GM12878 (cell line): ENCODE measurements around the gene PACS1. TPM values are rescaled to one million over a fixed set of nuclear protein-coding genes. Genes with fewer than 3 reads are reported as not detected.
A peak's percentile ranks its signal among the peaks of the same experiment; 100 is the strongest.

Experiments
- BHLHE40 ChIP-seq, 2 experiments: fragments of 450-650 bp in 1 of 2; IDR thresholded peaks; 2 replicates each; pipeline ENCODE4 v1.6.1; 2011 to 2017; ENCODE audit warnings: low read depth in 2 of 2, borderline replicate concordance in 1 of 2, improper control_type of control experiment in 1 of 2, low read length in 1 of 2, mild to moderate bottlenecking in 1 of 2
- BMI1 ChIP-seq: fragments of 450-650 bp; IDR thresholded peaks from 2 replicates; pipeline ENCODE4 v1.6.1; 2016; ENCODE audit warnings: mild to moderate bottlenecking, moderate library complexity, borderline replicate concordance
- HCFC1 ChIP-seq: fragments of 150-350 bp; IDR thresholded peaks from 2 replicates; pipeline ENCODE4 v1.6.1; 2014; ENCODE audit warnings: low read length
- HDAC6 ChIP-seq: fragments of 200-600 bp; sonication (generic); IDR thresholded peaks from one replicate; pipeline ENCODE4 v1.8.0; 2017; ENCODE audit warnings: antibody characterized with exemption; ENCODE audit not compliant: unreplicated experiment
- HDGF ChIP-seq: fragments of 450-650 bp; IDR thresholded peaks from 2 replicates; pipeline ENCODE4 v1.6.1; 2016; ENCODE audit warnings: antibody characterized with exemption
- KLF5 ChIP-seq: fragments of 450-650 bp; IDR thresholded peaks from 2 replicates; pipeline ENCODE4 v1.6.1; 2014; ENCODE audit warnings: mild to moderate bottlenecking; ENCODE audit not compliant: partially characterized antibody
- MEF2A ChIP-seq: IDR thresholded peaks from 2 replicates; pipeline ENCODE4 v1.6.1; 2011; ENCODE audit warnings: low read depth, mild to moderate bottlenecking, low read length, moderate library complexity; ENCODE audit not compliant: insufficient read depth
- MXI1 ChIP-seq: fragments of 150-350 bp; IDR thresholded peaks from 2 replicates; pipeline ENCODE4 v1.6.1; 2011; ENCODE audit warnings: low read depth, mild to moderate bottlenecking, inconsistent platforms, low read length, improper control_type of control experiment
- SMARCA5 ChIP-seq: fragments of 450-650 bp; IDR thresholded peaks from 2 replicates; pipeline ENCODE4 v1.6.1; 2017; ENCODE audit warnings: mild to moderate bottlenecking
- SRF ChIP-seq, 2 experiments: IDR thresholded peaks; 2 replicates each; pipeline ENCODE4 v1.6.1; 2011; ENCODE audit warnings: low read depth in 2 of 2, low read length in 2 of 2, mild to moderate bottlenecking in 1 of 2, moderate library complexity in 1 of 2
- TAF1 ChIP-seq: IDR thresholded peaks from 2 replicates; pipeline ENCODE4 v1.6.1; 2011; ENCODE audit warnings: mild to moderate bottlenecking, low read depth, low read length, borderline replicate concordance
- TCF12 ChIP-seq: IDR thresholded peaks from 2 replicates; pipeline ENCODE4 v1.6.1; 2011; ENCODE audit warnings: low read depth, mild to moderate bottlenecking, low read length
- ZBED1 ChIP-seq: IDR thresholded peaks from 2 replicates; pipeline ENCODE4 v1.6.1; 2016; ENCODE audit warnings: borderline replicate concordance
- polyA plus RNA-seq, 11 experiments: library from polyadenylated mRNA; depleted of rRNA in 4 of 11; unstranded in 6 of 11; stranded (reverse) in 5 of 11; fragments of >200 nt; fragmentation: Nextera tagmentation in 4 of 11; fragmentation: Illumina TruSeq in 1 of 11; extraction: Ambion mirVana in 4 of 11; extraction: Trizol in 1 of 11; gene quantifications; 1 replicate in 1 of 11; 2 replicates in 10 of 11; pipeline versions ENCODE4 v1.2.1 to v1.2.3, GENCODE V29; 2011 to 2016; ENCODE audit warnings: inconsistent platforms in 2 of 11, missing spikeins in 2 of 11, low read depth in 1 of 11
- total RNA-seq, 4 experiments: library from RNA; depleted of rRNA in 3 of 4; stranded (reverse); fragments of >200 nt in 3 of 4; fragmentation: Illumina TruSeq in 1 of 4; extraction: Trizol in 1 of 4; gene quantifications; 2 replicates each; pipeline versions ENCODE4 v1.2.1 to v1.2.3, GENCODE V29; 2013 to 2021
- TF ChIP-seq, protein P1 (sequence below): fragments of 450-650 bp; formaldehyde crosslinking; IDR thresholded peaks from 2 replicates; pipeline ENCODE4 v1.4.0; 2020; ENCODE audit warnings: mild to moderate bottlenecking, moderate library complexity
- TF ChIP-seq, protein P2 (sequence below), 3 experiments: IDR thresholded peaks in 2 of 3; conservative IDR thresholded peaks in 1 of 3; 2 replicates each; pipeline ENCODE4 v1.5.1; 2011; ENCODE audit warnings: low read depth in 3 of 3, low read length in 3 of 3, mild to moderate bottlenecking in 3 of 3, control low read depth in 2 of 3, moderate library complexity in 2 of 3, inconsistent platforms in 1 of 3, mixed read lengths in 1 of 3; ENCODE audit not compliant: control insufficient read depth in 2 of 3, insufficient read depth in 1 of 3; ENCODE audit errors: extremely low read depth in 1 of 3
- TF ChIP-seq, protein P3 (sequence below): fragments of 450-650 bp; formaldehyde crosslinking; IDR thresholded peaks from 2 replicates; pipeline ENCODE4 v1.4.0; 2022; ENCODE audit warnings: mild to moderate bottlenecking, moderate library complexity
- TF ChIP-seq, protein P4 (sequence below): fragments of 450-650 bp; IDR thresholded peaks from 2 replicates; pipeline ENCODE4 v1.6.1; 2017; ENCODE audit warnings: mild to moderate bottlenecking, low read depth, inconsistent platforms; ENCODE audit not compliant: poor library complexity, severe bottlenecking

The PACS1 gene
- total and polyA plus RNA-seq, 10 of the 15 experiments (the other 5 are each of a cell fraction or from before 2014, with no cell fraction given) = 1.1 to 74.3 (median 17.9) TPM

DNA sequence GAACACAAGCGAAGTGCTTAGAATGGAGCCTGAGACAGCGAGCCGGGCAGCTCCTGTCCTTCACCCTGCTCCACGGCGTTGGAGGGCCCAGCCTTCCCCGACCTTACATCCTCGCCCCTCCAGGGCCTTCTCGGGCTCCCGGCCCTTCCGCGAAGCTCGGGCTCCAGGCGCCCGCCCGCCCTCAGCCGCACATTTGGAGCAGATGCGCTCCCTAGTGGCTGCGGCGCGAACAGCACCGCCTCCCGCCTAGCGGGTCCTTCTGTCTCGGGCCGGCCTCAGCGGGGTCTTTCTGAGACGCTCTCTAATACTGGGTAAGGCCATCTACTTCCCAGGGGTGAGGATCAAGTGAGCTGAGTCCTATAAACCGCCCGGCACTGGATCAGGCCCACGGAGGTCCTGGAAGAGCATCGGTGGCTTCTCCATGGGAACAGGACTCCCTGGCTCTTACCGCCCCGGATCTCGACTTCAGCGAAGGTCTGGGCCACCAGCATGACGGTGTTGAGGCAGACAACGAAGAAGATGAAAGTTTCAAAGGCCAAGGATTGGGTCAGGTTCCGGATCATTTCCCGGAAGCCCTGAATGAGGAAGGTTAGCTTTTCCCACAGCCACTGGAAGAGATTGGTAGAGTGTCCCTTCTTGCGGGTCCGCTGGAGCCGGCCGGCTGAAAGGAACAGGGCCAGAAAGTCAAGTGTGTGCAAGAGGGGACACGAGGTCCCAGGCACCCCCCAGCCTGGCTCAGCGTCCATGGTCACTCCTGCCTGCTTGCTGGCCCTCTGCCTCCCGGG is 47.5 kb upstream of the PACS1 start (continued):
- TF ChIP-seq, protein P1, sequence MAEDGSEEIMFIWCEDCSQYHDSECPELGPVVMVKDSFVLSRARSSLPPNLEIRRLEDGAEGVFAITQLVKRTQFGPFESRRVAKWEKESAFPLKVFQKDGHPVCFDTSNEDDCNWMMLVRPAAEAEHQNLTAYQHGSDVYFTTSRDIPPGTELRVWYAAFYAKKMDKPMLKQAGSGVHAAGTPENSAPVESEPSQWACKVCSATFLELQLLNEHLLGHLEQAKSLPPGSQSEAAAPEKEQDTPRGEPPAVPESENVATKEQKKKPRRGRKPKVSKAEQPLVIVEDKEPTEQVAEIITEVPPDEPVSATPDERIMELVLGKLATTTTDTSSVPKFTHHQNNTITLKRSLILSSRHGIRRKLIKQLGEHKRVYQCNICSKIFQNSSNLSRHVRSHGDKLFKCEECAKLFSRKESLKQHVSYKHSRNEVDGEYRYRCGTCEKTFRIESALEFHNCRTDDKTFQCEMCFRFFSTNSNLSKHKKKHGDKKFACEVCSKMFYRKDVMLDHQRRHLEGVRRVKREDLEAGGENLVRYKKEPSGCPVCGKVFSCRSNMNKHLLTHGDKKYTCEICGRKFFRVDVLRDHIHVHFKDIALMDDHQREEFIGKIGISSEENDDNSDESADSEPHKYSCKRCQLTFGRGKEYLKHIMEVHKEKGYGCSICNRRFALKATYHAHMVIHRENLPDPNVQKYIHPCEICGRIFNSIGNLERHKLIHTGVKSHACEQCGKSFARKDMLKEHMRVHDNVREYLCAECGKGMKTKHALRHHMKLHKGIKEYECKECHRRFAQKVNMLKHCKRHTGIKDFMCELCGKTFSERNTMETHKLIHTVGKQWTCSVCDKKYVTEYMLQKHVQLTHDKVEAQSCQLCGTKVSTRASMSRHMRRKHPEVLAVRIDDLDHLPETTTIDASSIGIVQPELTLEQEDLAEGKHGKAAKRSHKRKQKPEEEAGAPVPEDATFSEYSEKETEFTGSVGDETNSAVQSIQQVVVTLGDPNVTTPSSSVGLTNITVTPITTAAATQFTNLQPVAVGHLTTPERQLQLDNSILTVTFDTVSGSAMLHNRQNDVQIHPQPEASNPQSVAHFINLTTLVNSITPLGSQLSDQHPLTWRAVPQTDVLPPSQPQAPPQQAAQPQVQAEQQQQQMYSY (CRISPR knock-in tag) = no peak
- TF ChIP-seq MEF2A (no peak), BHLHE40 (IDR thresholded peaks at IDR 0.05; ENCODE audit: borderline replicate concordance in 1 of 2, low read depth in 2 of 2, low read length in 1 of 2) (peak in 1 of 2 experiments; percentile 23; a peak in 1 of 4 replicates), TAF1 (no peak), TCF12 (no peak), BMI1 (no peak), HCFC1 (no peak), ZBED1 (no peak), SRF (IDR thresholded peaks at IDR 0.05; ENCODE audit: low read depth in 2 of 2, low read length in 2 of 2) (no peak), MXI1 (no peak), HDAC6 (no peak), HDGF (no peak), SMARCA5 (no peak), KLF5 (no peak)
- TF ChIP-seq, protein P2, sequence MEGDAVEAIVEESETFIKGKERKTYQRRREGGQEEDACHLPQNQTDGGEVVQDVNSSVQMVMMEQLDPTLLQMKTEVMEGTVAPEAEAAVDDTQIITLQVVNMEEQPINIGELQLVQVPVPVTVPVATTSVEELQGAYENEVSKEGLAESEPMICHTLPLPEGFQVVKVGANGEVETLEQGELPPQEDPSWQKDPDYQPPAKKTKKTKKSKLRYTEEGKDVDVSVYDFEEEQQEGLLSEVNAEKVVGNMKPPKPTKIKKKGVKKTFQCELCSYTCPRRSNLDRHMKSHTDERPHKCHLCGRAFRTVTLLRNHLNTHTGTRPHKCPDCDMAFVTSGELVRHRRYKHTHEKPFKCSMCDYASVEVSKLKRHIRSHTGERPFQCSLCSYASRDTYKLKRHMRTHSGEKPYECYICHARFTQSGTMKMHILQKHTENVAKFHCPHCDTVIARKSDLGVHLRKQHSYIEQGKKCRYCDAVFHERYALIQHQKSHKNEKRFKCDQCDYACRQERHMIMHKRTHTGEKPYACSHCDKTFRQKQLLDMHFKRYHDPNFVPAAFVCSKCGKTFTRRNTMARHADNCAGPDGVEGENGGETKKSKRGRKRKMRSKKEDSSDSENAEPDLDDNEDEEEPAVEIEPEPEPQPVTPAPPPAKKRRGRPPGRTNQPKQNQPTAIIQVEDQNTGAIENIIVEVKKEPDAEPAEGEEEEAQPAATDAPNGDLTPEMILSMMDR (IDR thresholded peaks at IDR 0.05 in 2 of 3, conservative IDR thresholded peaks at IDR 0.05 in 1 of 3; ENCODE audit: control insufficient read depth in 2 of 3, extremely low read depth in 1 of 3, insufficient read depth in 1 of 3, low read depth in 3 of 3, low read length in 3 of 3) = peak; percentile 84 to 97 (median 91)
- TF ChIP-seq, protein P3, sequence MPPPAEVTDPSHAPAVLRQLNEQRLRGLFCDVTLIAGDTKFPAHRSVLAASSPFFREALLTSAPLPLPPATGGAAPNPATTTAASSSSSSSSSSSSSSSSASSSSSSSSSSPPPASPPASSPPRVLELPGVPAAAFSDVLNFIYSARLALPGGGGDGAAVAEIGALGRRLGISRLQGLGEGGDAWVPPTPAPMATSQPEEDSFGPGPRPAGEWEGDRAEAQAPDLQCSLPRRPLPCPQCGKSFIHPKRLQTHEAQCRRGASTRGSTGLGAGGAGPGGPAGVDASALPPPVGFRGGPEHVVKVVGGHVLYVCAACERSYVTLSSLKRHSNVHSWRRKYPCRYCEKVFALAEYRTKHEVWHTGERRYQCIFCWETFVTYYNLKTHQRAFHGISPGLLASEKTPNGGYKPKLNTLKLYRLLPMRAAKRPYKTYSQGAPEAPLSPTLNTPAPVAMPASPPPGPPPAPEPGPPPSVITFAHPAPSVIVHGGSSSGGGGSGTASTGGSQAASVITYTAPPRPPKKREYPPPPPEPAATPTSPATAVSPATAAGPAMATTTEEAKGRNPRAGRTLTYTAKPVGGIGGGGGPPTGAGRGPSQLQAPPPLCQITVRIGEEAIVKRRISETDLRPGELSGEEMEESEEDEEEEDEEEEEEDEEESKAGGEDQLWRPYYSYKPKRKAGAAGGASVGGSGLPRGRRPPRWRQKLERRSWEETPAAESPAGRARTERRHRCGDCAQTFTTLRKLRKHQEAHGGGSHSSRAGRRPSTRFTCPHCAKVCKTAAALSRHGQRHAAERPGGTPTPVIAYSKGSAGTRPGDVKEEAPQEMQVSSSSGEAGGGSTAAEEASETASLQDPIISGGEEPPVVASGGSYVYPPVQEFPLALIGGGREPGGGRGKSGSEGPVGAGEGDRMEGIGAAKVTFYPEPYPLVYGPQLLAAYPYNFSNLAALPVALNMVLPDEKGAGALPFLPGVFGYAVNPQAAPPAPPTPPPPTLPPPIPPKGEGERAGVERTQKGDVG (CRISPR knock-in tag) = no peak
- TF ChIP-seq, protein P4, sequence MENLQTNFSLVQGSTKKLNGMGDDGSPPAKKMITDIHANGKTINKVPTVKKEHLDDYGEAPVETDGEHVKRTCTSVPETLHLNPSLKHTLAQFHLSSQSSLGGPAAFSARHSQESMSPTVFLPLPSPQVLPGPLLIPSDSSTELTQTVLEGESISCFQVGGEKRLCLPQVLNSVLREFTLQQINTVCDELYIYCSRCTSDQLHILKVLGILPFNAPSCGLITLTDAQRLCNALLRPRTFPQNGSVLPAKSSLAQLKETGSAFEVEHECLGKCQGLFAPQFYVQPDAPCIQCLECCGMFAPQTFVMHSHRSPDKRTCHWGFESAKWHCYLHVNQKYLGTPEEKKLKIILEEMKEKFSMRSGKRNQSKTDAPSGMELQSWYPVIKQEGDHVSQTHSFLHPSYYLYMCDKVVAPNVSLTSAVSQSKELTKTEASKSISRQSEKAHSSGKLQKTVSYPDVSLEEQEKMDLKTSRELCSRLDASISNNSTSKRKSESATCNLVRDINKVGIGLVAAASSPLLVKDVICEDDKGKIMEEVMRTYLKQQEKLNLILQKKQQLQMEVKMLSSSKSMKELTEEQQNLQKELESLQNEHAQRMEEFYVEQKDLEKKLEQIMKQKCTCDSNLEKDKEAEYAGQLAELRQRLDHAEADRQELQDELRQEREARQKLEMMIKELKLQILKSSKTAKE = no peak
